HCT116 (cell line): ENCODE data around the gene ENDOD1.

Experiments used
- ATF3 ChIP-seq: IDR thresholded peaks from 2 replicates; pipeline ENCODE4 v1.6.1; 2012
- CEBPB ChIP-seq: IDR thresholded peaks from 2 replicates; pipeline ENCODE4 v1.6.1; 2012; ENCODE audit warnings: low read depth
- ELF1 ChIP-seq: IDR thresholded peaks from 2 replicates; pipeline ENCODE4 v1.6.1; 2012; ENCODE audit warnings: low read depth, borderline replicate concordance
- EZH2 ChIP-seq: fragments of 200-600 bp; sonication (generic); IDR thresholded peaks from 2 replicates; pipeline ENCODE4 v1.6.1; 2017; ENCODE audit warnings: antibody characterized with exemption, mixed run types
- EZH2phosphoT487 ChIP-seq: fragments of 200-600 bp; IDR thresholded peaks from 2 replicates; pipeline ENCODE4 v1.6.1; 2018; ENCODE audit warnings: antibody characterized with exemption, borderline replicate concordance
- JUND ChIP-seq: IDR thresholded peaks from 2 replicates; pipeline ENCODE4 v1.6.1; 2012
- POLR2A ChIP-seq: IDR thresholded peaks from 2 replicates; pipeline ENCODE4 v1.7.0; 2011; ENCODE audit warnings: borderline replicate concordance; ENCODE audit not compliant: insufficient read depth, insufficient read length; ENCODE audit errors: extremely low read depth
- RAD21 ChIP-seq: IDR thresholded peaks from 2 replicates; pipeline ENCODE4 v1.6.1; 2012; ENCODE audit warnings: low read depth, mild to moderate bottlenecking
- SP1 ChIP-seq: IDR thresholded peaks from 2 replicates; pipeline ENCODE4 v1.6.1; 2012; ENCODE audit warnings: low read depth
- ZBTB33 ChIP-seq: IDR thresholded peaks from 2 replicates; pipeline ENCODE4 v1.6.1; 2011; ENCODE audit warnings: mild to moderate bottlenecking, low read length, moderate library complexity; ENCODE audit not compliant: insufficient replicate concordance; ENCODE audit errors: extremely low read depth
- ZFX ChIP-seq: fragments of 450-650 bp; IDR thresholded peaks from 2 replicates; pipeline ENCODE4 v1.6.1; 2017
- ZNF274 ChIP-seq: fragments of 200-500 bp; sonication (Bioruptor generic); IDR thresholded peaks from 2 replicates; pipeline ENCODE4 v1.6.1; 2014; ENCODE audit warnings: mild to moderate bottlenecking, low read depth, low read length, inconsistent platforms
- TF ChIP-seq, protein P1 (sequence below), 3 experiments: fragments of 200-600 bp in 1 of 3; sonication (generic) in 1 of 3; IDR thresholded peaks in 2 of 3; conservative IDR thresholded peaks in 1 of 3; 2 replicates each; pipeline ENCODE4 v1.5.1; 2012 to 2017; ENCODE audit warnings: low read depth in 2 of 3, low read length in 2 of 3, antibody characterized with exemption in 1 of 3, borderline replicate concordance in 1 of 3, control low read depth in 1 of 3, mild to moderate bottlenecking in 1 of 3, mixed read lengths in 1 of 3, mixed run types in 1 of 3, moderate library complexity in 1 of 3; ENCODE audit not compliant: insufficient read depth in 1 of 3

DNA sequence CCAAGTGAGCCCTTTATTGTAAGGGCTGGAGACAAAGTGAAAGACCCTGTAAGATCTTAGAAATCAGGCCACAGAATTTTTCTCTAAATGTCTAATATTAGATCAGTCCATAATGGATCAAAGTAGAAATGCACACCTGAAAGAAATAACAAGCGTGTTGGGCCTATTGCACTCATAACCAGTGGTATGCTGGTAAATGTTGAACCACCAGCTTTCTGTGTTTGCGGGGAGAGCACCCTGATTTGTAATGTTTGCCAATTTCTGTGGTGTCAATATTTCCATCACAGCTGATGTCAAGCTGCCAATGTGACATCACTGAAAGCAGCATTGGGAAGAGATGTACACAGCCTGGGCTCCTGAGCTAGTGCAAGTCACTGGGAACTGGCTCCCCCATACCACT is 46.2 kb downstream of the ENDOD1 start:
- TF ChIP-seq, protein P1, sequence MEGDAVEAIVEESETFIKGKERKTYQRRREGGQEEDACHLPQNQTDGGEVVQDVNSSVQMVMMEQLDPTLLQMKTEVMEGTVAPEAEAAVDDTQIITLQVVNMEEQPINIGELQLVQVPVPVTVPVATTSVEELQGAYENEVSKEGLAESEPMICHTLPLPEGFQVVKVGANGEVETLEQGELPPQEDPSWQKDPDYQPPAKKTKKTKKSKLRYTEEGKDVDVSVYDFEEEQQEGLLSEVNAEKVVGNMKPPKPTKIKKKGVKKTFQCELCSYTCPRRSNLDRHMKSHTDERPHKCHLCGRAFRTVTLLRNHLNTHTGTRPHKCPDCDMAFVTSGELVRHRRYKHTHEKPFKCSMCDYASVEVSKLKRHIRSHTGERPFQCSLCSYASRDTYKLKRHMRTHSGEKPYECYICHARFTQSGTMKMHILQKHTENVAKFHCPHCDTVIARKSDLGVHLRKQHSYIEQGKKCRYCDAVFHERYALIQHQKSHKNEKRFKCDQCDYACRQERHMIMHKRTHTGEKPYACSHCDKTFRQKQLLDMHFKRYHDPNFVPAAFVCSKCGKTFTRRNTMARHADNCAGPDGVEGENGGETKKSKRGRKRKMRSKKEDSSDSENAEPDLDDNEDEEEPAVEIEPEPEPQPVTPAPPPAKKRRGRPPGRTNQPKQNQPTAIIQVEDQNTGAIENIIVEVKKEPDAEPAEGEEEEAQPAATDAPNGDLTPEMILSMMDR (IDR thresholded peaks at IDR 0.05 in 2 of 3, conservative IDR thresholded peaks at IDR 0.05 in 1 of 3; ENCODE audit: borderline replicate concordance in 1 of 3, insufficient read depth in 1 of 3, low read depth in 2 of 3, low read length in 2 of 3): no peak
- TF ChIP-seq RAD21 (no peak), ZFX (no peak), ATF3 (no peak), EZH2 (no peak), JUND (no peak), ZNF274 (no peak), ZBTB33 (no peak), EZH2phosphoT487 (no peak), POLR2A (no peak), CEBPB (no peak), SP1 (no peak), ELF1 (no peak)
